ENCODE results near the gene HOXA7.

Gene HOXA7

DNA sequence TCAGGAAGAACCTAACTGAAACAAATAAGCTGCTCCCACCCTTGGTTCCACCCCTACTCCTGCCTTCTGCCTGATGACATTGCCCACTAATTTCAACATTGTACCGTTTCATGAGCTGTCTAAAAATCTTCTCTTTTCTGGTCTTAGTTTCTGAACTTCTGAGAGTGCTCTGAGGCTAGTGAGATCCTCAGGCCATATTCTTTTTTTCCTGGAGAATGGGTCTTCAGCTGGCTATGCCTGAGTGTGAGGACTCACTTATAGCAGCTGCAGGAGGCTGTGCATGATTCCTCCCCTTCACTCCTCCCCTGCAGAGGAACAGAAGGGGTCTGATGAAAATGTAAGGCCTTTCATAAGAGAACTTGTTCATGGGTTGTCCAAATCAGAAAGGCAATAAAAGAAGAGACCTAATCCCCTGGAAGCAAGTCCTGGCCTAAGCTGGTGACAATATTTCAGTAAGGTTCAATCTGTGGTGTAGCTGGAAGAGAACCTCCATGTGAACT is 37.0 kb downstream of the HOXA7 start:
- no peak overlapping the region for H3K27ac ChIP-seq
- no peak for DNase-seq (ENCODE audit: low spot score)
- TF ChIP-seq, protein P1, sequence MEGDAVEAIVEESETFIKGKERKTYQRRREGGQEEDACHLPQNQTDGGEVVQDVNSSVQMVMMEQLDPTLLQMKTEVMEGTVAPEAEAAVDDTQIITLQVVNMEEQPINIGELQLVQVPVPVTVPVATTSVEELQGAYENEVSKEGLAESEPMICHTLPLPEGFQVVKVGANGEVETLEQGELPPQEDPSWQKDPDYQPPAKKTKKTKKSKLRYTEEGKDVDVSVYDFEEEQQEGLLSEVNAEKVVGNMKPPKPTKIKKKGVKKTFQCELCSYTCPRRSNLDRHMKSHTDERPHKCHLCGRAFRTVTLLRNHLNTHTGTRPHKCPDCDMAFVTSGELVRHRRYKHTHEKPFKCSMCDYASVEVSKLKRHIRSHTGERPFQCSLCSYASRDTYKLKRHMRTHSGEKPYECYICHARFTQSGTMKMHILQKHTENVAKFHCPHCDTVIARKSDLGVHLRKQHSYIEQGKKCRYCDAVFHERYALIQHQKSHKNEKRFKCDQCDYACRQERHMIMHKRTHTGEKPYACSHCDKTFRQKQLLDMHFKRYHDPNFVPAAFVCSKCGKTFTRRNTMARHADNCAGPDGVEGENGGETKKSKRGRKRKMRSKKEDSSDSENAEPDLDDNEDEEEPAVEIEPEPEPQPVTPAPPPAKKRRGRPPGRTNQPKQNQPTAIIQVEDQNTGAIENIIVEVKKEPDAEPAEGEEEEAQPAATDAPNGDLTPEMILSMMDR (IDR thresholded peaks at IDR 0.05): no peak
- no peak overlapping the region for H3K4me3 ChIP-seq

- Histone ChIP-seq H3K27ac (peak overlapping the region in 1 of 2 donors; percentile 46), H3K4me3 (peak overlapping the region; percentile 57)
- DNase-seq (ENCODE audit: low spot score): no peak
- TF ChIP-seq, protein P1 (IDR thresholded peaks at IDR 0.05): no peak
Measured at GRCh38 chr7:27118580-27118979, 37.9 kb downstream of the HOXA7 start.

GRCh38 chr7:27117887-27118491 is 38.5 kb downstream of the HOXA7 start:
- DNase-seq (ENCODE audit: low spot score): peak; percentile 58
- Histone ChIP-seq H3K4me3 (peak overlapping the region; percentile 57), H3K27ac (peak overlapping the region in 1 of 2 donors; percentile 46)
- TF ChIP-seq, protein P1 (IDR thresholded peaks at IDR 0.05): no peak

- Histone ChIP-seq H3K27ac (peak overlapping the region in 1 of 2 donors; percentile 46), H3K4me3 (peak overlapping the region; percentile 57)
- peak; percentile 59 for DNase-seq (ENCODE audit: low spot score)
- TF ChIP-seq, protein P1 (IDR thresholded peaks at IDR 0.05): no peak
Measured at GRCh38 chr7:27116962-27117886, 39.3 kb downstream of the HOXA7 start.

DNA sequence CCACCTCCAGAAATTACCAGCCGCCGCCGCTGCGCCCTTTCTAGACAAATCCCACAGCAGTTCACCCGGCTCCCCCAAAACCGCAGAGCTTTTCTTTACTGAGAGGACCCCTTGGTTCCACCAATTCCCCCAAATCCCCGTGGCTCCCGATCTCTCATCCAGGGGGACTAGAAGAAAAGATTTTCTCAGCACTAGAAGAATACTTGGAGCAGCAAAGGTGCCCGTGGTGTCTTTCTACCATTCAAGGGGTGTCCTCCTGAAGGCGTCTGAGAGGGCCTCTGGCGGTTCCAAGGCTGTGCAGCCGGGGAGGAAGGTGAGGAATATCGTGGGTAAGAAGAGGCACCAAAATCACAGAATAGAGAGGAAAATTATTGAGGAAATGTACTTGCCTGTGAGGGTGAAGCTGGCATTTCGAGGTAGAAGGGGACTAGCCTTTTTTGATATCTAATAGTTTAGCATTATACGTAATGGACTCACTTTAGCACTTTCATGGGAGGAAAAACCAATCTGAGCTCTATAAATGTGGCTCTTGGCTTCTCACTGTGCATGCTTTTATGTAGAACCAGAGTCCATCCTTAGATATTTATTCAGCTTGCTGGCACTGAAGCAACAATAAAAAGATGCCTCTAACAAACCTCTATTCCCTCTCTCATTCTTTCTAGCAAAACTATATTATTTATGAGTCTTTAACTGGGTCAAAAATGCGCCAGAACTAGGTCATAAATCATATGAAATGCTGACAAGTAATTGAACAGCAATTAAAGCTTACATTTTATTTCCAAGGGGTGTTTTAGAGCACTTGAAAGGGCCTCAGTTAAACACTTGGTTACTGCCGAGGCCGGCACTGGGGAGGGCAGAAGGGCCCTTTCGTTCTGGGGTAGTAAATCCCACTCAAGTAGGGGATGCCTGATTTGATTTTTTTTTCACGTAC is 40.2 kb downstream of the HOXA7 start:
- Histone ChIP-seq H3K27ac (peak overlapping the region in 1 of 2 donors; percentile 46), H3K4me3 (peak overlapping the region; percentile 46)
- DNase-seq (ENCODE audit: low spot score): peak; percentile 53
- TF ChIP-seq, protein P1 (IDR thresholded peaks at IDR 0.05): no peak

- Histone ChIP-seq H3K4me3 (peak overlapping the region; percentile 46), H3K27ac (peak overlapping the region in 1 of 2 donors; percentile 52)
- peak; percentile 52 for DNase-seq (ENCODE audit: low spot score)
- TF ChIP-seq, protein P1 (IDR thresholded peaks at IDR 0.05): no peak
Measured at GRCh38 chr7:27115221-27116026, 41.1 kb downstream of the HOXA7 start.

All from coronary artery (tissue), 2 donors.